Measurements from ENCODE around the gene TANK.

The TANK gene

GRCh38 chr2:161233858-161234431, 73.7 kb downstream of the TANK start:
- TF ChIP-seq POLR2AphosphoS5 (IDR thresholded peaks at IDR 0.05; ENCODE audit: low read depth, low read length) (no peak), TAF1 (IDR thresholded peaks at IDR 0.05; ENCODE audit: borderline replicate concordance, insufficient read depth, low read length) (no peak), SIN3A (IDR thresholded peaks at IDR 0.05; ENCODE audit: borderline replicate concordance, insufficient read depth, low read length) (no peak), REST (IDR thresholded peaks at IDR 0.05; ENCODE audit: insufficient read depth in 1 of 2, low read depth in 2 of 2, low read length in 2 of 2) (no peak)

- TF ChIP-seq TAF1 (IDR thresholded peaks at IDR 0.05; ENCODE audit: borderline replicate concordance, insufficient read depth, low read length), result no peak
- TF ChIP-seq SIN3A (IDR thresholded peaks at IDR 0.05; ENCODE audit: borderline replicate concordance, insufficient read depth, low read length), result no peak
- no peak for TF ChIP-seq FOXP2 (optimal IDR thresholded peaks at IDR 0.05; ENCODE audit: borderline replicate concordance, extremely low read depth, extremely low read length, insufficient read depth)
Observed at GRCh38 chr2:161234627-161235026, 74.4 kb downstream of the TANK start.

GRCh38 chr2:161237392-161238264, 77.4 kb downstream of the TANK start:
- no peak for TF ChIP-seq REST (IDR thresholded peaks at IDR 0.05; ENCODE audit: insufficient read depth in 1 of 2, low read depth in 2 of 2, low read length in 2 of 2)
- no peak for TF ChIP-seq TAF1 (IDR thresholded peaks at IDR 0.05; ENCODE audit: borderline replicate concordance, insufficient read depth, low read length)
- no peak for TF ChIP-seq SIN3A (IDR thresholded peaks at IDR 0.05; ENCODE audit: borderline replicate concordance, insufficient read depth, low read length)
- no peak for TF ChIP-seq POLR2AphosphoS5 (IDR thresholded peaks at IDR 0.05; ENCODE audit: low read depth, low read length)

- TF ChIP-seq FOXP2 (optimal IDR thresholded peaks at IDR 0.05; ENCODE audit: borderline replicate concordance, extremely low read depth, extremely low read length, insufficient read depth), result no peak
- TF ChIP-seq POLR2AphosphoS5 (IDR thresholded peaks at IDR 0.05; ENCODE audit: low read depth, low read length), result no peak
- TF ChIP-seq TAF1 (IDR thresholded peaks at IDR 0.05; ENCODE audit: borderline replicate concordance, insufficient read depth, low read length), result no peak
- no peak for TF ChIP-seq SIN3A (IDR thresholded peaks at IDR 0.05; ENCODE audit: borderline replicate concordance, insufficient read depth, low read length)
- no peak for TF ChIP-seq REST (IDR thresholded peaks at IDR 0.05; ENCODE audit: insufficient read depth in 1 of 2, low read depth in 2 of 2, low read length in 2 of 2)
Observed at GRCh38 chr2:161238265-161238559, 78.0 kb downstream of the TANK start.

- TF ChIP-seq FOXP2 (optimal IDR thresholded peaks at IDR 0.05; ENCODE audit: borderline replicate concordance, extremely low read depth, extremely low read length, insufficient read depth) (no peak), REST (IDR thresholded peaks at IDR 0.05; ENCODE audit: insufficient read depth in 1 of 2, low read depth in 2 of 2, low read length in 2 of 2) (no peak), SIN3A (IDR thresholded peaks at IDR 0.05; ENCODE audit: borderline replicate concordance, insufficient read depth, low read length) (no peak)
Observed at GRCh38 chr2:161238560-161239325, 78.5 kb downstream of the TANK start.

Measured in PFSK-1 (cell line).